Astrocyte of the cerebellum (primary cell): ENCODE measurements around the gene EIF3CL.
"Not testable (repeated sequence)": the region's sequence is repeated elsewhere in the genome, so short reads cannot be mapped to it uniquely, and the experiment has no call there.

Experiments
- DNase-seq: peaks from one replicate; pipeline ENCODE4 v3.0.0-alpha.2; 2011; ENCODE audit warnings: low read depth
- H3K4me3 ChIP-seq: 2 replicates; pipeline ENCODE4 v1.5.1; 2011; ENCODE audit warnings: mild to moderate bottlenecking, low read depth, low read length, moderate library complexity
- in situ Hi-C: cut with HindIII; loops from 2 replicates; pipeline ENCODE4 v1.10.0; 2017; ENCODE audit warnings: low sequenced_read_pairs

EIF3CL gene

DNA sequence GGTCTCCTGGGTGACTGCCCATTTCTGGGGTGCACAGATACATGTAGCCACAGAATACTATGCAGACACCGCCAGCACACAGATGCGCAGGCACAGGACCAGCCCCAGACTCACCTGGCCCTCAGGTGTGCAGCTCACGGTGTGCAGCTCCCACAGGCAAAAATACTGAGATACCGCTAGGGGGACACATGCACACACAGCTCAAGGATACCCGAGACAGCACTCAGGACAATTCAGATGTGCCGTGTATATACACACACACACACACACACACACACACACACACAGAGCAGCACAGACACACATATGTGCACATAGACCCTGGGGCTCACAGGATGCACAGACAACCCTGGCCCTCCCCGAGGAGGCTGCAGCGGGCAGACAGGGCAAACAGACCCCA lies 28.5 kb downstream of the EIF3CL start:
- in situ Hi-C loops, H3K4me3 ChIP-seq, DNase-seq: not testable (repeated sequence)

DNA sequence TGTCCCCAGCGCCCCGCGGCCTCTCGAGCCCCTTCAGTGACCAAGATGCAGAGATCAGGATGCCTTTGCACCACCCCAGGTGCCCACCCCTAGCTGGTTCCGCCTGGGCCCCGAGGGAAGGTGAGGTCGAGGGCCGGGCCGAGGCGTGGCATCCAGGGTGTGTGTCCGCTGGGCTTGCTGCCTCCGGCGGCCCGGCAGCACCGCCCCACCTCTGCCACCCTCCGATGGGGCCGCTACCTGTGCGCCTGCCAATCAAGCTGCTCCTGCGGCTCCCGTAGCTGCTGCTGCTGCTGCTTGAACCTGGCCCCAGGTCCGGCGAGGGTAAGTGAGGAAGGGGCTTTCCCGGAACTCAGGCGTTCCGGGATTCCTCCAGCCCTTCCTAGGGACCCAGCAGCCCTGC lies 29.4 kb downstream of the EIF3CL start:
- in situ Hi-C loops, result not testable (repeated sequence)

DNA sequence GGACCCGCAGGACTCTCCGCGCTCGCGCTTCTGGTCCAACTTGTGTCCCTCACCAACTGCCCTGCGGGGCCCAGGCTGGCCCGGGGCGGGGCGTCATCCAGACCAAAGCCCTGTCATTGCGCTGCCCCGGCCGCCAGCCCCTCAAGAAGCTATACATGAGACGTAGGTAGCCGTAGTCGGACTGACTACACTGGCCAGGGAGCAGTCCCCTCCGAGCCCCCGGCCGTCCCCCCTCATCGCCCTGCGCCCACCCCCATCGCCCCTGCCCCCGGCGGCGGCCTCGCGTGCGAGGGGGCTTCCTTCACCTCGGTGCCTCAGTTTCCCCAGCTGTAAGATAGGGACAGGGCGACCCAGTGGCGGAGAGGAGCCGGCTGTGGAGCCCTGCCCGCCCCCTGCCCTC lies 35.7 kb downstream of the EIF3CL start:
- H3K4me3 ChIP-seq, in situ Hi-C loops, DNase-seq: not testable (repeated sequence)

More for the DNA sequence above, 29.4 kb downstream of the EIF3CL start:
- not testable (repeated sequence) for H3K4me3 ChIP-seq, DNase-seq

DNA sequence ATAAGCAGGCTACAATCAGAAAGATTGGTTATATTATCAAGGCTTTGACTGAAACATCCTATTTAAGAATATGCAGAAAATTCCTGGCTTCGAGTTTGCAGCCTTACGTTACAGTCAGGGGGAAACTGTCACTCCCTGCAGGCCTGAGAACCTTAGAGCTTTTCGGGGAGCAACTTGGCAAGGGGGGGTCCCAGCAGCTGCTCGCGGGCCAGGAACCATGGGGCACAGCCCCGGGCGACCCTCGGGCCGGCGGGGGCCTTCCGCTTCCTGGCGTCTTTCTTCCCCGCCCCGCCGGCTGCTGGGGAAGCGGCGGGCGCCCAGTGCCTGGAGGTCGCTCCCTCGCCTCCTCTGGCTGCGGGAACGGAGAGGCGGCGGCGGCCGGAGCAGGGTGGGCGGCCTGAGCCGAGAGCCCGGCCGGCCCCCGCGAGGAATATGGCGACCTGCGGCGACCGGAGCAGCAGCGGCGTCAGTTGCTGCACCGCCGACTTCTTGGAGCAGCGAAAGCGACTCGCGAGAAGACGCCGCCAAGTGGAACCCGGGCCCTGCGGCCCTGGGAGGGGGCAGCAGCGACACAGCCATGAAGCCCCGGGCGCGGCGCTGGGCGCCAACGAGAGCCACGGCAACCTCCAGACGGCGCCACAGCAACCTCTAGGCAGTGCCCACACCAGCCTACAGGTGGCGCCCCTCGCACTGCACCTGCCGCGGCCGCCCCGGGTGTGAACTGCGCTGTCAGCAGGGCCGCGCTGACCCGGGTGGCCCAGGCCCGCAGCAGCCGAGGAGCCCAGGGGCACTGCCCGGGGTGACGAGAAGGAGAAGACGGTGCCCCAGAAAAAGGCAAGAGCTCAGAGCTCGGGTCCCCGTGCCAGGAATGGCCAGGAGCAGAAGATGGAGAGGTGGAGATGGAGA lies 39.1 kb downstream of the EIF3CL start:
- in situ Hi-C loops, DNase-seq, H3K4me3 ChIP-seq: not testable (repeated sequence)

DNA sequence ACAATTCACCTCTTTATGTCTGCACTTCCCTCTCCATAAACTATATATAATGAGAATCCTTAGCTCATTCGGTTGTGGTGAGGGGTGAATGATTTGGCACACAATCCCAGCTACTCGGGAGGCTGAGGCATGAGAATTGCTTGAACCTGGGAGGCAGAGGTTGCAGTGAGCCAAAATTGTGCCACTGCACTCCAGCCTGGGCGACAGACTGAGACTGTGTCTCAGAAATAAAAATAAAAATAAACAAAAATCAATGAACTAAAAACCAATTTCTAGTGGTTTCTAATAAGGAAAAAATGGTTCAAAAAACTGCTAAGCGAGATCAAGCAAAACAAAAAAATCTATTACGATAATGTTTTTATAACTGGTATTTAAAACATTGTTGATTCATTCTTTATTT lies 40.2 kb downstream of the EIF3CL start, which contains the start of gene NPIPB6:
Gene NPIPB6 (minus strand): TSS at position 101 of the 400 bp plus-strand sequence. CDS start 686 bp downstream, outside the sequence.
- H3K4me3 ChIP-seq, in situ Hi-C loops, DNase-seq: not testable (repeated sequence)

DNA sequence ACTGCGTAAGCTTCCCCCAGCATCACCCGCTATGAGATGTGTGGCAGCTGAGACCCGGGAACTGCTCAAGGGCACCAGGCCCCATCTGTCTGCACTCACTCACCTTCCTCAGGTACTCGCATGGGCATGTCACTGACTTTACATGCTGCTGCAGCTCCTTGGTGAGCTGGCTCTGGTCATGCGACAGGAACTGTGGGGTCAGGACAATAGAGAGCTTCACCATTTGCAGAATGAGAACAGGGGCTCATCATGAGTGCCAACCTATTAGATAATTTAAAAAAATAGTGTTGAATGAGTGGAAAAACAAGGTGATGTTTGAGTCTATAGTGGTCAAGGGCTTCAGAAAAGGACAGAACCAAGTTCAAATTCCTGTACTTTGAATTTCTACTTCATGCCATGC lies 41.0 kb downstream of the EIF3CL start:
- H3K4me3 ChIP-seq, DNase-seq, in situ Hi-C loops: not testable (repeated sequence)

DNA sequence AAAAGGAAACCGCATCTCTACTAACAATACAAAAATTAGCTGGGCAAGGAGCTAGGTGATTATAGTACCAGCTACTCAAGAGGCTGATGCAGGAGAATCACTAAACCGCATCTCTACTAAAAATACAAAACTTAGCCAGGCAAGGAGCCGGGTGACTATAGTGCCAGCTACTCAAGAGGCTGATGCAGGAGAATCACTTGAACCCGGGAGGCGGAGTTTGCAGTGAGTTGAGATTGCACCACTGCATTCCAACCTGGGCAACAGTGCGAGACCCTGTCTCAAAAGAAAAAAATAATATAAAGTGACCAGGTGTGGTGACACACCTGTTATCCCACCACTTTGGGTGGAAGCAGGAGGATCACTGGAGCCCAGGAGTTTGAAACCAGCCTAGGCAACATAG lies 65.4 kb downstream of the EIF3CL start:
- in situ Hi-C loops, DNase-seq, H3K4me3 ChIP-seq: not testable (repeated sequence)

DNA sequence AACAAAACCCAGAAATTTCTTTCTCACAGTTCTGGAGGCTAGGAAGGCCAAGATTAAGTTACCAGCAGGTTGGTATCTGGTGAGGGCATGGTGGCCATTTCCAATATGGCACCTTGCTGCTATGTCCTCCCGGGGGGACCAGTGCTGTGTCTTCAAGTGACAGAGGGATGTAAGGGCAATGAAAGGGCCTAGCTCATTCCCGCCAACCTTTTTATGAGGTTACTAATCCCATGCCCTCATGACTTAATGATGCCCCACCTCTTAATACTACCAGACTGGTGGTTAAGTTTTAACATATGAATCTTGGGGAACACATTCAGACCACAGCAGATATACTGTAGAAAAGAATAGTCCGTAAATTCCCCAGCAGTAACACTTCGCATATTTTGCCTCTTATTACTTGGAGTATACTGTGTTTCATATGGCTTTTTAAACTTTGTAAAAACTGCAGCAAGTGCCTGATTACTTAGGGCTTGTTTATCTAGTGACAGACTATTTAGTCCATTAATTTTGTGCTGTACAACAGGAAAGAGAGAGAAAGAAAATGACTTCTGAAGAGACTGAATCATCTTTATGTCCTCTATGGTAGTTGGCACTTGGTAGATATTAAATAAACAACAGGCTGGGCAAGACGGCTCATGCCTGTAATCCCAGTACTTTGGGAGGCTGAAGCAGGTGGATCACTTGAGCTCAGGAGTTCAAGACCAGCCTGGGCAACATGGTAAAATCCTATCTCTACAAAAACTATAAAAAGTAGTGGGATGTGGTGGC lies 66.5 kb downstream of the EIF3CL start:
- DNase-seq, in situ Hi-C loops, H3K4me3 ChIP-seq: not testable (repeated sequence)

DNA sequence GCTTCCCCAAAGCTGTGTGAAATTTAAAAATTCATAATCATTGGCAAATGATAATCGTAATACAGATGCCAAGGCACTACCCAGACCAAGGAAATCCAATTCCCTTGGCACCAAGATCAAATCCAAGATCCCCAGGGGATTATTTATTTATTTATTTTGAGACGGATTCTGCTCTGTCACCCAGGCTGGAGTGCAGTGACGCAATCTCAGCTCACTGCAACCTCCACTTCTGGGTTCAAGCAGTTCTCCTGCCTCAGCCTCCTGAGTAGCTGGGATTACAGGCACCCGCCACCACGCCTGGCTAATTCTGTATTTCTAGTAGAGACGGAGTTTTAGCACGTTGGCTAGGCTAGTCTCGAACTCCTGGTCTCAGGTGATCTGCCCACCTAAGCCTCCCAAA lies 68.0 kb downstream of the EIF3CL start:
- H3K4me3 ChIP-seq, DNase-seq, in situ Hi-C loops: not testable (repeated sequence)

DNA sequence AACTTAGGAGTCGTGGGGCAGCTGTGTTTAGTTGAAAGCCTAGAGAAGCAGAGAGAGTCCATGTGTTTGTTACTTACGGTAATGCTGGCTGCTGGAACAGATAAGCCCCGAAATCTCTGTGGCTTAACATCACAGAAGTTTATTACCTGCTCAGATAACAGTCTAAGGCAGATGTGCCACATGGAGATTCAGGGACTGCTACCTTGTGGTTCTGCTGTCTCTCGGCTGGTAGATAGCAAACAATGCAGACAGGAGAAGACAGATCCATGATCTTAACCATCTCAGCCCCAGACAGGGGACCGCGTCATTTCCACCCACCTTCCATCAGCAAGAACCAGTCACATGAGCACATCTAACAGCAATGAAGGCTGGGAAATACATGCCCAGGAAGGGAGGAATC lies 71.0 kb downstream of the EIF3CL start:
- H3K4me3 ChIP-seq, in situ Hi-C loops, DNase-seq: not testable (repeated sequence)

DNA sequence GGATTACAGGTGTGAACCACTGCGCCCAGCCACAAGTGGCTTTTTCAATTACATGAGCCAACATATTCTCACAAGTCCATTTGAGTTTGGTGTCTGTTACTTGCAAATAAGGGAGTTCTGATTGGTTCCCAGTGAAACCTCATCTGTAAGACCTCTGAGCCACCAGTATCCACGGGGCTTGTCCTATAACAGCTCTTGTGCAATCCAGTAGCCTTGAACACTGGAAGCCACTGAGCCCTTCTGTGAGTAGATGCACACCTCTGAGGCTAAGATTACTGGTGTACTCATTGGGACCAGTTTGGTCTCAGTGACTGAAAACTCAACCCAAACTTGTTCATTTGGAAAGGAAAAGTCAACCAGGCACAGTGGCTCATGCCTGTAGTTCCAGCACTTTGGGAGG lies 72.7 kb downstream of the EIF3CL start:
- H3K4me3 ChIP-seq, DNase-seq, in situ Hi-C loops: not testable (repeated sequence)

DNA sequence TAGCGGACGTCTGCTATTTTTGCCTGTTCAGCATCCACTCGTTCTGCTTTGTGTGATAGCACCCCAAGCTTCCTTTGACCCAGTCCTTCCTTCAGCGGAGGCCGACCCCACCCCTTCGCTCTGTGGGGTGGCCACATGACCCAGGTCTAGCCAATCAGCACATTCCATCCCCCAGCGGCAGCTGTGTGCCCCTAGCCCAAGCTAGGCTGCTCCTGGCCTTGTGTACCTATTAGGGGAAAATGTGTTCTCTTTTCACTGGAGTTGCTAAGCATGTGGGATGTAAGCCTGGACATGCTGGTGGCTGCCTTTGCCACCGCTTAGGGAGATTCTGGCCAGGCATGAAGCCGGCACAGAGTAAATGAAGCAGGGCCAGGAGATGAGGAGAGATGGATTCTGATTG lies 73.4 kb downstream of the EIF3CL start:
- in situ Hi-C loops, H3K4me3 ChIP-seq, DNase-seq: not testable (repeated sequence)
